DMS153 treated with DMSO at 0.1 percent for 48 hours (cell line): Measurements from ENCODE around the gene URGCP.
A peak's percentile ranks its signal among the peaks of the same experiment; 100 is the strongest.
"Not testable (repeated sequence)": the region's sequence is repeated elsewhere in the genome, so short reads cannot be mapped to it uniquely, and the experiment has no call there.

Source experiments
- DNase-seq: peaks from one replicate; lab custom pipeline; 2025; ENCODE audit not compliant: unreplicated experiment; lab: John Stamatoyannopoulos, UW

URGCP gene

GRCh38 chr7:43922726-43923125 is 16.3 kb upstream of the URGCP start:
- DNase-seq = no peak

GRCh38 chr7:43921423-43921822 is 15.0 kb upstream of the URGCP start:
- DNase-seq = no peak

- DNase-seq = no peak
Observed at GRCh38 chr7:43915907-43916306, 9.5 kb upstream of the URGCP start.

GRCh38 chr7:43914795-43915194 is 8.4 kb upstream of the URGCP start:
- no peak for DNase-seq

GRCh38 chr7:43905956-43906330 is 453 bp downstream of the URGCP start:
- peak; percentile 5 for DNase-seq

- no peak for DNase-seq
Observed at GRCh38 chr7:43905209-43905946, 1.0 kb downstream of the URGCP start.

GRCh38 chr7:43904533-43905208 is 1.7 kb downstream of the URGCP start:
- no peak for DNase-seq

GRCh38 chr7:43902542-43903054 is 3.8 kb downstream of the URGCP start:
- DNase-seq = no peak

GRCh38 chr7:43898571-43898970 is 7.8 kb downstream of the URGCP start:
- not testable (repeated sequence) for DNase-seq

GRCh38 chr7:43895847-43896415 is 10.5 kb downstream of the URGCP start:
- no peak for DNase-seq

GRCh38 chr7:43891069-43891955 is 15.1 kb downstream of the URGCP start:
- DNase-seq = no peak

GRCh38 chr7:43890468-43890867 is 15.9 kb downstream of the URGCP start:
- no peak for DNase-seq

- no peak for DNase-seq
Observed at GRCh38 chr7:43888993-43889945, 17.1 kb downstream of the URGCP start.

GRCh38 chr7:43884617-43885016 is 21.8 kb downstream of the URGCP start:
- no peak for DNase-seq

GRCh38 chr7:43884209-43884608 is 22.2 kb downstream of the URGCP start:
- no peak for DNase-seq

GRCh38 chr7:43880596-43880995 is 25.8 kb downstream of the URGCP start:
- DNase-seq = no peak

GRCh38 chr7:43879477-43879876 is 26.9 kb downstream of the URGCP start:
- no peak for DNase-seq

GRCh38 chr7:43878867-43879266 is 27.5 kb downstream of the URGCP start:
- DNase-seq = no peak

GRCh38 chr7:43877968-43878864 is 28.2 kb downstream of the URGCP start:
- no peak for DNase-seq
